ENCODE data around the gene LTBP1. TPM values are rescaled to one million over a fixed set of nuclear protein-coding genes. Genes with fewer than 3 reads are reported as not detected.

The LTBP1 gene
- total RNA-seq, 1 experiment from 2014 or later = 28.5 TPM

- Histone ChIP-seq H2BK12ac (ENCODE audit: insufficient read length, low read depth, low read length) (no peak overlapping the region), H2AK5ac (ENCODE audit: insufficient read length, low read length) (no peak overlapping the region), H3K9ac (ENCODE audit: extremely low read depth, insufficient read length, low read length) (no peak overlapping the region), H3K18ac (ENCODE audit: insufficient read length, low read depth, low read length) (no peak overlapping the region), H3K23me2 (ENCODE audit: insufficient read length, low read depth, low read length, poor library complexity, severe bottlenecking) (no peaks in the 10 kb centered on the region), H4K5ac (ENCODE audit: insufficient read length, low read depth, low read length) (no peak overlapping the region), H3T11ph (ENCODE audit: low read length) (no peak overlapping the region), H3K4me1 (ENCODE audit: insufficient read depth, low read length) (no peaks in the 10 kb centered on the region), H3K4ac (ENCODE audit: low read depth, low read length) (no peak overlapping the region), H3K79me1 (ENCODE audit: insufficient read depth, low read depth, low read length, poor library complexity, severe bottlenecking) (no peaks in the 10 kb centered on the region), H2BK120ac (ENCODE audit: low read depth, low read length, poor library complexity, severe bottlenecking) (no peak overlapping the region), H2BK15ac (ENCODE audit: low read depth, low read length) (no peak overlapping the region), H3K23ac (ENCODE audit: insufficient read length, low read depth, low read length) (no peak overlapping the region), H2BK5ac (ENCODE audit: insufficient read length, low read length) (no peak overlapping the region), H3K9me3 (ENCODE audit: control insufficient read depth, low read depth, low read length) (no peaks in the 10 kb centered on the region), H3K27me3 (ENCODE audit: insufficient read depth, low read length) (peaks cover 4% of the 10 kb centered on the region; the same call in 1 of the 2 replicates), H3K4me2 (ENCODE audit: insufficient read depth, insufficient read length, low read length) (no peak overlapping the region), H3K27ac (ENCODE audit: insufficient read length, low read depth, low read length) (no peak overlapping the region), H4K8ac (replicated peaks; ENCODE audit: insufficient read length, low read depth, low read length) (no peak overlapping the region), H3K79me2 (ENCODE audit: insufficient read depth, low read length) (no peaks in the 10 kb centered on the region), H3K14ac (ENCODE audit: insufficient read depth, low read length) (no peak overlapping the region), H4K91ac (ENCODE audit: insufficient read length, low read depth, low read length) (no peak overlapping the region), H4K20me1 (ENCODE audit: control insufficient read depth, insufficient read depth, insufficient read length) (no peaks in the 10 kb centered on the region), H3K56ac (ENCODE audit: insufficient read length, low read depth, low read length) (no peak overlapping the region), H2BK20ac (ENCODE audit: low read depth, low read length, poor library complexity, severe bottlenecking) (no peak overlapping the region), H2AFZ (ENCODE audit: low read length) (no peak overlapping the region)
- no CpG with 5 or more reads among the region's 6 CpGs for WGBS (ENCODE audit: extremely low coverage, insufficient read length, low lambda C conversion rate)
- peaks cover 0 to 6% (median 0%) of the 10 kb centered on the region in 3 experiments; a peak in 4 of 7 replicates for H3K36me3 Mint-ChIP-seq (ENCODE audit: insufficient read depth in 1 of 3, low read depth in 3 of 3)
- peaks cover 13 to 19% of the 10 kb centered on the region in 2 experiments for H3K4me1 Mint-ChIP-seq
- no peak overlapping the region for H3K27ac Mint-ChIP-seq
- no peak for TF ChIP-seq CTCF (conservative IDR thresholded peaks at IDR 0.05)
- no peak for DNase-seq
- H3K4me3 Mint-ChIP-seq = no peak overlapping the region
- H3K9me3 Mint-ChIP-seq = no peaks in the 10 kb centered on the region
- H3K27me3 Mint-ChIP-seq (ENCODE audit: low read depth) = peaks cover 49% of the 10 kb centered on the region
These were observed 137.1 kb downstream of the LTBP1 start for GRCh38 chr2:33083699-33084387.
